Stimulated activated CD4-positive, alpha-beta T cell treated with anti-CD3 and anti-CD28 coated beads, Interleukin-1b, Interleukin-23, amount 100 ng/mL, for 48 hours (primary cell): Measurements from ENCODE around the gene DDX60.

Experiments
- DNase-seq: peaks from one replicate; pipeline ENCODE4 v3.0.0-alpha.2; 2020

DDX60 gene

GRCh38 chr4:168199260-168199957, 119.1 kb downstream of the DDX60 start:
- no peak for DNase-seq

DNA sequence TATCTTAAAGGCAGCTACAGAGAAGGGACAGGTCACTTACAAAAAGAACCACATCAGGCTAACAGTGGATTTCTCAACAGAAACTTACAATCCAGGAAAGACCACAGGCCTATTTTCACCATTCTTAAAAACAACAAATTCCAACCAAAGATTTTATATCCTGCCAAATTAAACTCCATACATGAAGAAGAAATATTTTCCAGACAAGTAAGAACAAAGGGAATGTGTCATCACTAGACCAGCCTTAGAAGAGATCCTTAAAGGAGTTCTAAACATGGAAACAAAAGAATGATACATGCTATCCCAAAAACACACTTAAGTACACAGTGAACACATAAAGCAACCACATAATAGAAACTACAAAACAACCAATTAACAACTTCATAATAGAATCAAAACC, 120.6 kb downstream of the DDX60 start:
- no peak for DNase-seq

GRCh38 chr4:168188754-168189153, 129.8 kb downstream of the DDX60 start:
- no peak for DNase-seq

DNA sequence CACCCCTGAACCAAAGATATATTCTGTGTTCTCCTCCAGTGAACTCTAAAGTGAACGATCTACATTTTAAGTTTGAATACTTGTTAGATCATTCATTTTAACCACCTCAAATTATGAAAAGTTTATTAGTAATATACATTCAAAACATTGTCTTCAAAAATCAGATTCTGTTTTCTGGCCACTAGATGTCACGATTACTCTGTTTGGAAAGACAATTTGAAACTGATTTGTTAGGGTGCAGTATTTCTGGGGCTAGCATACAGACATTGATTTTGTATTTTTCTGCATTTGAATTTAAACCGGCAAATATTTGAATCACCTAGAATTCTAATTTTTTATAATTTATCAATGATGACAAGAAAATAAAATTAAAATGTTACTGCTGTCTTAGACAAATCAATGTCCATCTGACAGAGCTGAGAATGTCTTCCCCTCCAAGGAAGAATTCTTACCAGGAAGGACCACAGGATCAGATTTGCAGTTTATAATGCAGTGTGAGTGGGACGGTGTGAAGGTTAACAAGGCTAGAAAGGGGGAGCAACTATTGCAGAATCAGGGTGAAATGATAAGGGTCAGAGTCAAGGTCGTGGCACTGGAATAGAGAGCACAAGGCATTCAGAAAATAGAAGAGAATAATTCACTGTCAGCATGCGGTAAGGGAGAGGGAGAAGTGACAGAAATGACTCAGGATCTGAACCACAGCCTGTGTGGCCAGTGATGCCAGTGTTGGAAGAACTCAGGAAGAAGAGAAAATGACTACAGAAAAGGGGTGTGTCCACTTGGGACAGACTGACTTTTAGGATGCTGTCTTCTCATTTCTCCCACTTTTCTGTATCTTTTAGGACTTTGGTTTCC, 134.6 kb downstream of the DDX60 start:
- no peak for DNase-seq

- no peak for DNase-seq
Measured at GRCh38 chr4:168177546-168178149, 140.9 kb downstream of the DDX60 start.

DNA sequence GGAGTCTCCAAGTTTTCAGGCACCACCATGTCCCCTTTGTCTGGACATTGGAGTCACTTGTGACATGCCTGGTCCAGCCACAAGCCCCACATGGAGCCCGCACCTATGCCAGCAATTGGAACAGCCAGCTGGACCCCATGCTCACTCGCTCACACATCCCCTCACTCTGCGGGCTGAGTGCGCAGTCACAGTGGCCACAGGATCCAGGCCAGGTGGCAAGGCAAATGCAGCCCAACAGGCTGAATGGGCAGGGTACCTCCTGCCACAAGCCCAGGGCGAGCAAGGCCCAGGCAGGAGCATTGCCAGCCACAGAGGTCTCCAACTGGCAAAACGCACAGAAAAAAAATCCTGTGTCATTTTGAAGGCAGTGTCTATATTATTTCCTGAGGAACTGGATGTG, 144.2 kb downstream of the DDX60 start:
- DNase-seq, result no peak

GRCh38 chr4:168167714-168168284, 150.8 kb downstream of the DDX60 start:
- no peak for DNase-seq
